ENCODE results near the gene UST.

DNA sequence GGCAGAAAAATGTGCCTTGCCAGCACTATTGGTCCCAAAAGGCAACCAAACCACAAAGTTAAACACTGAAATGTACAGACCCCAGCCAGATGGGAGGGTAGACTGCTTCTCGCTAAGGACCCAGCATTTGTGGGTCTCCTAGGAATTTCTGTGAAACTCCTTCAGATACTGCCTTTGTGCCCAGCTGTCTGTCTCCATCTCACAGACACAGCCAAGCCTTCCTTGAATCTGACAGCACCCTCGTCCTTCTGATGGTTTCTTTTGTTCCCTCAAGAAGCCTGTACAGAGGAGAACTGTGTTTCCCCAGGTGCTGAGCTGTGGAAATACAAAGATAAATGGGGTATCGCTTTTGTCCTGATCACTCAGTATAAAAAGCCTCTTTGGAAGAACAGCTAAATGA is 316.6 kb downstream of the UST start:
- TF ChIP-seq CTCF (IDR thresholded peaks at IDR 0.05) (no peak), POLR2A (IDR thresholded peaks at IDR 0.05) (no peak)

Measured in esophagus squamous epithelium (tissue), 4 donors.